ENCODE measurements around the gene ACCSL.

The ACCSL gene

DNA sequence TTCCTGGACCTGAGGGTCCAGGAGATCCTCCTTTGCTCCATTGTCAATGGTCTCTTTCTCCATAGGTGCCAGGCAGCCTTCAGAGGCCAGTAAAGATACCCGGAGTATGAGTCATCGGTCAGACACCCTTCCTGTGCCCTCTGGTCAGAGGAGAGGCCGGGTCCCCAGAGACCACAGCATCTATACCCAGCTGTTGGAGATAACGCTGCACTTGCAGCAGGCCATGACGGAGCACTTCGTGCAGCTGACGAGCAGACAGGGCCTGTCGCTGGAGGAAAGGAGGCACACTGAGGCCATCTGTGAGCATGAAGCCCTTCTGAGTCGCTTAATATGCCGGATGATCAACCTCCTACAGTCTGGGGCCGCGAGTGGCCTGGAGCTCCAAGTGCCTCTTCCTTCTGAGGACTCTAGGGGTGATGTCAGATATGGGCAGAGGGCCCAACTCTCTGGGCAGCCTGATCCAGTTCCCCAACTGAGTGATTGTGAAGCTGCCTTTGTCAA lies at the start of gene ACCSL:
Gene ACCSL (plus strand): TSS at position 51 of the 501 bp plus-strand sequence. CDS start 56 bp downstream, at position 107.
- no peaks in the 10 kb centered on the region for H3K36me3 Mint-ChIP-seq

DNA sequence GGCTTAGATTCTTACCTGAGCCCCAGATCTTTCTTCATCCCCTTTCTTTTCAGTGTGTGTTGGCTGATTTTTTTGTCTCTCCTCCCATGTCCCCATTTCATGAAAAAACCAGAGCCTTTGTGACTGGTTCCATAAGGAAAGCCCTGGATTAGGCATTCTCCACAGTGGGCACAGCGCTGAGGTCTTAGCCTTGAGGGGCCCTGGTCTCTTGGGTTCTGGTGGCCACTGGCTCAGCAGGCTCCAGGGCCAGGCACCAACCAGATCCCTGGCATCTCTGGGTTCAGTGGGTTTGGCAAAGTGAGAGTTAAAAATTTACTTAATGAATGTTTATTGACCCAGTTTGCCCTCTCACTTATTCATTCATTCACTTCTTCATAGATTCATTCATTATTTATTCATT lies 49.5 kb upstream of the ACCSL start:
- Mint-ChIP-seq H3K4me1 (no peaks in the 10 kb centered on the region), H3K4me3 (no peak overlapping the region), H3K36me3 (no peaks in the 10 kb centered on the region), H3K27ac (no peak overlapping the region), H3K9me3 (peaks cover 0 to 1% of the 10 kb centered on the region in 2 donors), H3K27me3 (peaks cover 6 to 18% of the 10 kb centered on the region in 2 donors)
- ATAC-seq (replicated peaks) (no peak), DNase-seq (no peak)

More for the DNA sequence above, at the start of gene ACCSL:
- no peak within 1 kb of the TSS for H3K4me3 Mint-ChIP-seq
- no peaks in the 10 kb centered on the region for H3K9me3 Mint-ChIP-seq
- no peak for ATAC-seq (replicated peaks)
- DNase-seq = no peak
- H3K27me3 Mint-ChIP-seq = peaks cover 19 to 30% of the 10 kb centered on the region in 2 donors
- no peaks in the 10 kb centered on the region for H3K4me1 Mint-ChIP-seq
- H3K27ac Mint-ChIP-seq = no peak within 1 kb of the TSS

DNA sequence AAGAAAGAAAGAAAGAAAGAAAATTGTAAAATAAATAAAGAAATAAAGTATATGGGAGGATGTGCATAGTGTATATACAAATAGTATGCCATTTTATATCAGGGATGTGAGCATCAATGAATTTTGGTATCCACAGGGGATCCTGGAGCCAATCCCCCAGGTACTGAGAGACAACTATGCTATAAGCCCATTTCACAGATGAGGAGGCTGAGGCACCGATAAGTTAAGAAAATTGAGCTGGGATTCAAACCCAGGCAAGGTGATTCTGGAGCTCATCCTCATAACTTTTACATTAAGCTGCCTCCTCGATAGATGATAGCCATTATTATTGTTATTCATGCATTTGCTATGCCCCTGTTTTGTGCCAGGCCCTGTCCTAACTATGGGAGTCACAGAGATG lies 47.0 kb upstream of the ACCSL start:
- no peaks in the 10 kb centered on the region for H3K36me3 Mint-ChIP-seq

DNA sequence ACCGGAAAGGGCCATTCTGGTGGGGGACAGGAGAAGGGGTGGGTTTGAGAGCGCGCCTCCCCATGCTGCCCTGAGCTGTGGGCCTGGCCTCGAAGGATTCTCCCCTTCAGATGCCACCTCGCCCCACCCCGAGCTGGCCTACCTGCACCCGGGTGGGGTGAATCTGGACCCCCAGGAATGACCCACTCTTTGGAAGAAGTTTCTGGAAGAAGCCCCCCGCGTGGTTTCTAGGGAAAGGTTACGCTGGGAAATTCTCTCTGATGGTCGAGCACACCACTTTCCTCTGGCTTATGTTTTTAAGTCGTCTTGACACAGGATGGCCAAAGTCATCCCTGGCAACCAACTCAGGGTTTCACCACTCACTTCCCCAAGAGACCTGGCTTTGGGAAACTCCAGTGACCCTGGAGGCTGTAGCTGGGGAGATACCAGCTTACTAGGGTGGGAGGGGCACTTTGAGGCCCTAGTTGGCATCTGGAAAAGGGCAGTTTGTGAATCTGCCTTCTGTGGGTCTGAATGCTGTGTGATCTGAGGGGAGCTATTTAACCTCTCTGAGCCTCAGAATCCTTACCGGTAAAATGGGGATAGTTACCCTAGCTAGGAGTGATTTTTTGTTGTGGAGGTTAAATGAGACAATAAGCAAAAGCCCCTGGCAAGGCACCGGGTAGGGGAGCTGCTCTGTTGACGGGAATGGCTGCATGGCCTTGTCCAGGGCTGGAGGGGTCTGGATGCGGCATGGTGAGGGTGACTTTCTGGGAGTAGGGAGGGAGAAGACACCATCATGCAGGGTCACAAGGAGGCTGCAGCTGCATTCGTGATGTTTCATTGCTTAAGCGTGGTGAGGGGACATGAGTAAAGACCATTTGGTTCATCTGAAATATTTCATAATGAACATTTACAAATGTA lies 45.3 kb upstream of the ACCSL start:
- H3K36me3 Mint-ChIP-seq = no peaks in the 10 kb centered on the region
- peaks cover 6 to 14% of the 10 kb centered on the region in 2 donors for H3K27me3 Mint-ChIP-seq
- H3K4me1 Mint-ChIP-seq = no peaks in the 10 kb centered on the region
- no peak for ATAC-seq (replicated peaks)
- no peaks in the 10 kb centered on the region for H3K9me3 Mint-ChIP-seq
- DNase-seq = no peak
- no peak overlapping the region for H3K27ac Mint-ChIP-seq
- no peak overlapping the region for H3K4me3 Mint-ChIP-seq

More for the DNA sequence above, 47.0 kb upstream of the ACCSL start:
- Mint-ChIP-seq H3K9me3 (no peaks in the 10 kb centered on the region), H3K27me3 (peaks cover 6 to 14% of the 10 kb centered on the region in 2 donors), H3K4me3 (no peak overlapping the region), H3K4me1 (no peaks in the 10 kb centered on the region), H3K27ac (no peak overlapping the region)
- DNase-seq = no peak
- ATAC-seq (replicated peaks) = no peak

DNA sequence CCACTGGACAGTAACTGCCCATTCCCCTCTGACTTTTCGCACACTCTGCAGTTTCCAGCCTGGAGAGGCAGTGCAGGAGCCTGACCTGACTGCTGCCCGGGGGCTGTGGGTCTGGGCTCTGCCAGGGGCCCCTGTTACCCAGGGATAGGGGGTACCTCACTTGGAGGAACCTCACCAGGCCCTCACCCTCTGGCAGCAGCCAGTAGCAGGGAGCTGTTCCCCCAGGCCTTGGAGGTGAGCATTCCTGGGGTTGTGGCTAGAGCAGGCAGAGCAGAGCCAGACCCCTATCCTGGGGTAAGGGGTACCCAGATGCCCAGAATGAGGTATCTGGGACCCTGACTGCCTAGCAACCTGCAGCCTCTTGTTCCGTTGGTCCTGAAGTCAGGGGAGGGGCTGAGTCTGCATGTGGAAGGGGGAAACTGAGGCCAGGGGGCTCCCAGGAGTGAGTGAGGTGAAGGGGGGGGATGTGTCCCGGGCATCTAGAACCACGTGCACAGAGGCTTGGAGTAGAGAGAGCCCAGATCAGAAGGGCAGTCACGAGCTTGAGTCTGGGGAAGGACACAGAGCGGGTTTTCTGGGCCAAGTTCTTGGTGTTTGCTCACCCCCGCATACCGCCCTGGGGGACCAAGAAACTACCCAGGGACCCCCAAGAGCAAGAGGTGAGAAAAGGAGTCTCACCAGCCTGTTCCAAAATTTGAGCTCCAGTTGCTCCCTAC lies 43.9 kb upstream of the ACCSL start:
- H3K4me1 Mint-ChIP-seq = no peaks in the 10 kb centered on the region
- H3K36me3 Mint-ChIP-seq = no peaks in the 10 kb centered on the region
- H3K27ac Mint-ChIP-seq = no peak overlapping the region
- DNase-seq (no peak), ATAC-seq (replicated peaks) (no peak)
- H3K4me3 Mint-ChIP-seq = no peak overlapping the region
- peaks cover 7 to 10% of the 10 kb centered on the region in 2 donors for H3K27me3 Mint-ChIP-seq
- H3K9me3 Mint-ChIP-seq = no peaks in the 10 kb centered on the region

DNA sequence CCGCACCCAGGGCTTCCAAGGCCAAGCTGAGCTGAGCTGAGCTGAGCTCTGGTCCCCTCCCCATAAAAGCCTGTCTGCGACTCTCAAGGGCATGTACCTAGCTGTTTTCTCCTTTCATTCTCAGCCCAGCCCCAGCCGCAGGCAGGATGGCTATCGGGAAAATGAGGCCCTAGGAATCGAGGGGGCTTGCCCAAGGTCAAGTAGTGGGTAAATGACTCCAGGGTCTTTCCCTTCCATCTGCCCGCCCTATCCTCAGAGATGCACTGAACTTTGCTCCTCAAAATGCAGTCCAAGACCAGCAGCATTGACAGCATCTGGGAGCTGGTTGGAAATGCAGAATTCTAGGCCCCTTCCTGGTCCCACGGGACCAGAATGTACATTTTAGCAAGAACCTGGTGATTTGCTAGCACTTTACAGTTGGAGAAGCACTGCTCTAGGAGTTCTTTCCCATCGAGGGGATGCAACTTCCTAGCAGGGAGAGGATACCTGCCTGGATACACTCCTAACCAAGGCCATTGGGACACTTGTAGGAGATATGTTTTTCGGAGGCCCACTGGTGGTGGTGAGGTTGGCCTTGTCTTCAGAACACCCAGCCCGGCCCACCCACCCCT lies 43.2 kb upstream of the ACCSL start:
- no peaks in the 10 kb centered on the region for H3K9me3 Mint-ChIP-seq

DNA sequence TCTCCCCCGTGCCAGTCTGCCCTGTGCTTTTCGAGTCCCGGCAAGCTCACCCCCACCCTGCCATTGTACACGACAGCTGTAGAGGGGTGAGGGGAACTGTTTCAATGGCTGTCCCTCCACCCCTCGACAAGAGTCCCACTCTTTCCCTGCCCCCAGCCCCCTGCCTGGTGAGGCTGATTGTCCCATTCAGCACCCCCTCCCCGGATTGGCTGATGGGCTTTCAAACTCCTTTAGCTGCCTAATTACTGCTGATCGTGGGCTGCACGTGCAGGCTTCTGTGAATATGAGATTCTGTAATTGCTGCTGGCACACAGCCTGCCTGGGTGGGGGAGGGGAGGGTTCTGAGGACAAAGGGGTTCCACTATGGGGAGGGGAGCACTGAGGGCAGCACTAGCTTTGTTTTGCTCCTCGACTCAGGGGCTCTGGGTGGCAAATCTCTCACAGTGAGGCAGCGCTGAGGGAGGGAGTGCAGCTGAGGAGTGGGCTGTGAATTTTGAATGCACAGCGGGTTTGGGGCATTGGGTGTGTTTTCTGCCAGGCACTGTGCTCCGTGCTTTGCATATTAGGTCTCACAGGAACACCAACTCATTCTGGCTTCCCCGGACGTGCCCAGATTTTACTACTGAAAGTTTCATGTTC lies 42.6 kb upstream of the ACCSL start:
- no peaks in the 10 kb centered on the region for H3K4me1 Mint-ChIP-seq
- H3K36me3 Mint-ChIP-seq = no peaks in the 10 kb centered on the region
- peaks cover 10 to 12% of the 10 kb centered on the region in 2 donors for H3K27me3 Mint-ChIP-seq
- H3K9me3 Mint-ChIP-seq = no peaks in the 10 kb centered on the region
- H3K27ac Mint-ChIP-seq = no peak overlapping the region
- H3K4me3 Mint-ChIP-seq = no peak overlapping the region
- ATAC-seq (replicated peaks) = no peak
- DNase-seq = no peak

More for the DNA sequence above, 43.2 kb upstream of the ACCSL start:
- DNase-seq = no peak
- Mint-ChIP-seq H3K4me3 (no peak overlapping the region), H3K27me3 (peaks cover 10 to 12% of the 10 kb centered on the region in 2 donors), H3K36me3 (no peaks in the 10 kb centered on the region), H3K4me1 (no peaks in the 10 kb centered on the region), H3K27ac (no peak overlapping the region)
- ATAC-seq (replicated peaks) = no peak

DNA sequence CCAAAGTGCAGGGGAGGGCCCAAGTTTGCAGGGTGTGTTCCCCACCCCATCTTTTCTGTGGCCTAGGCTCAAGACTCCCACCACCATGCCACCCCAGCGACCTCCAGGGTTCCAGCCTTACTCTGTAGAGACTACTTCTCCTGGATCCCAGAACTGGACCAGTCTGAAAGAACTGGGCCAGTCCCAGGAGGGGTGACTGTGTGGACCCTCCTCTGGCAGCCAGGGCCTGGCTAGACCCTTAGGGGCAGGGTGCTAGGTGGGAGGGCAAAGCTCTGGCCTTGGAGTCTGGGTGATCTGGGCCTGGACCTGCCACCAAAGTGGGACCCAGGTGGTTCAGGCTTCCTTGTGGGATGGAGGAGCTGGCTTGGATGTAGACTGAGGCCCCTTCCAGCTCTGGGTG lies 41.8 kb upstream of the ACCSL start:
- no peak overlapping the region for H3K27ac Mint-ChIP-seq
- DNase-seq = no peak
- H3K4me3 Mint-ChIP-seq = no peak overlapping the region
- peaks cover 10 to 19% of the 10 kb centered on the region in 2 donors for H3K27me3 Mint-ChIP-seq
- H3K4me1 Mint-ChIP-seq = no peaks in the 10 kb centered on the region
- no peaks in the 10 kb centered on the region for H3K36me3 Mint-ChIP-seq
- no peaks in the 10 kb centered on the region for H3K9me3 Mint-ChIP-seq
- ATAC-seq (replicated peaks) = no peak

DNA sequence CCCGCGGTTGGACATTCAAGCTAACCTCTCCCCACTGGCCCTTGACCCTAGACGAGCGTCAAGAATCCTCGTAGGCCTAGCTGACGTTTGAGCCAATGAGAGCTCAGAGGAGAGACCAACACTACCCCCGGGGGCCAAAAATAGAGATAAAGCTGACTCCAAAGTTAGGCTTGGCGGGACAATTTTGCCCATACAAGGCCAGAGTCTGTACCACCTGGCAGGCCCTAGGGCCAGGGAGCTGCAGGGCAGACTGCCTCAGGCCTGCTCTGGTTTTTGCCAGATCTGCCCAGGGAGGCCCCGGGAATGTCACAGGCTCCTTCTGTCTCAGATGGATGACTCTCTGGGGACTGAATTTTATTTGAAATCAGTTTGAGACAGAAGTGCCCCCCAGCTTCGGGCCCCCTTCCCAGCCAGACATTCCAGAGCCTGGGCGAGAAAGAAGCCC lies 40.8 kb upstream of the ACCSL start:
- peaks cover 8 to 21% of the 10 kb centered on the region in 2 donors for H3K27me3 Mint-ChIP-seq
- DNase-seq (no peak), ATAC-seq (replicated peaks) (no peak)
- H3K4me3 Mint-ChIP-seq = no peak overlapping the region
- no peaks in the 10 kb centered on the region for H3K4me1 Mint-ChIP-seq
- H3K9me3 Mint-ChIP-seq = no peaks in the 10 kb centered on the region
- no peaks in the 10 kb centered on the region for H3K36me3 Mint-ChIP-seq
- no peak overlapping the region for H3K27ac Mint-ChIP-seq

DNA sequence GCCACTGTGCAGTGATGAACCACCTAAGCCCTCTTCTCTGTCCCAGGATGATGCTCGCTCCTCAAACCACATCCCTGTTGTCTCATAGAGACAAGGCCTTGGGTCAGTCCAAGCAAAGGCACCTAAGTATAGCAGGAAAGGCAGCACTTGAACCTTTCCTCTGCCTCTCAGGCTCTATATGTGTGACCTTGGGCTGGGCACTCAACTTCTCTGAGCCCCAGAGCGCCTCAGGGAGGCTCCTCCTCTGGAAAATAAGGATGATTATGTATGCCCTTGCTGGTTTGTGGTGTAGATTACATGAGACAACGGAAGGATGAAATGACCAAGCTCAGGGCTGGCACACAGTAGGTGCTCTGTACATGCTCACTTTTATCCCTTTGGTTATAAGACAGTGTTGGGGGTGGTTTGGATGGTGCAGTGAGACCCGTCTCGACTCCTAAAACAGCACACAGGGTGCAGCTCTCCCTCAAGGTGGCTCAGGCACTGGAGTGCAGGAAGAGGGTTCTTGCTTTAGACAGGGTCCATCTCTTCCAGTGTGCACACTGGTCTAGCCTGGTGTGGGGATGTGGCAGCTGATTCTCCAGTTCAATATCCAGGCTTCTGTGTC lies 40.2 kb upstream of the ACCSL start:
- Mint-ChIP-seq H3K27me3 (peaks cover 8 to 21% of the 10 kb centered on the region in 2 donors), H3K9me3 (no peaks in the 10 kb centered on the region), H3K27ac (no peak overlapping the region), H3K4me1 (no peaks in the 10 kb centered on the region), H3K4me3 (no peak overlapping the region), H3K36me3 (no peaks in the 10 kb centered on the region)
- no peak for DNase-seq
- ATAC-seq (replicated peaks) = no peak

DNA sequence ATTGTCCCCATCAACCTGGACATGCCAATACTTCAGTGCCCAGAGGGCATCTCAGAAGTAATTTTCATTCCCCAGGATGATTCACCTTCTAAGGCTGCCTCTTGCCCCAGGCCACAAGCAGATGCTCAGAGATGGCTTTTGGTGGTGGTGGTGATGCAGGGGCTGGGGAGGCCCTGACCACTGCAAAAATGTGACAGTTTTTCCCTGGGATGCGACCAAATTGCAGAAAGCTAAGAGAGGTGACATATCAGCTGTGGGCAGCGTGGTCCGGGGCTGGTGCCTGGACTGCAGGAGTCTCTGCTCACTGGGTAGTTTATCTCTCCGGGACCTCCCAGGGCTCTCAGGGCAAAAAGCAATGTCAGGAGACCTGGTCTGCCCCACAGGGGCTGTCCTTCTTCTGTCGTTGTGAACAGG lies 39.7 kb upstream of the ACCSL start:
- Mint-ChIP-seq H3K4me3 (no peak overlapping the region), H3K36me3 (no peaks in the 10 kb centered on the region), H3K27me3 (peaks cover 4 to 21% of the 10 kb centered on the region in 2 donors), H3K27ac (no peak overlapping the region), H3K9me3 (no peaks in the 10 kb centered on the region), H3K4me1 (no peaks in the 10 kb centered on the region)
- ATAC-seq (replicated peaks) = no peak
- DNase-seq = no peak

DNA sequence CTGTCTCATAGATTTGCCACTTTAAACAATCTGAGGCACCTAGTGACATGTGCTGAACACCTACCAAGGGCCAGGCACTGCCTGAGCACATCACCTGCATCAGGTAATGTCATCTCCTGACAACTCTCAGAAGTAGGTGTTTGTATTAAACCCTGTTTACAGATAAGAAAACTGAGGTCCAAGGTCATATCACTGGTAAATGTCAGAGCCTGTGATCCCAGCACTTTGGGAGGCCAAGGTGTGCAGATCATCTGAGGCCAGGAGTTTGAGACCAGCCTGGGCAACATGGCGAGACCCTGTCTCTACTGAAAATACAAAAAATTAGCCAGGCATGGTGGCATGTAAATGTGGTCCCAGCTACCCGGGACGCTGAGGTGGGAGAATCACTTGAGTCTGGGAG lies 39.1 kb upstream of the ACCSL start:
- DNase-seq (no peak), ATAC-seq (replicated peaks) (no peak)
- H3K27ac Mint-ChIP-seq = no peak overlapping the region
- no peaks in the 10 kb centered on the region for H3K4me1 Mint-ChIP-seq
- H3K36me3 Mint-ChIP-seq = no peaks in the 10 kb centered on the region
- no peak overlapping the region for H3K4me3 Mint-ChIP-seq
- H3K27me3 Mint-ChIP-seq = peaks cover 4 to 21% of the 10 kb centered on the region in 2 donors
- no peaks in the 10 kb centered on the region for H3K9me3 Mint-ChIP-seq

DNA sequence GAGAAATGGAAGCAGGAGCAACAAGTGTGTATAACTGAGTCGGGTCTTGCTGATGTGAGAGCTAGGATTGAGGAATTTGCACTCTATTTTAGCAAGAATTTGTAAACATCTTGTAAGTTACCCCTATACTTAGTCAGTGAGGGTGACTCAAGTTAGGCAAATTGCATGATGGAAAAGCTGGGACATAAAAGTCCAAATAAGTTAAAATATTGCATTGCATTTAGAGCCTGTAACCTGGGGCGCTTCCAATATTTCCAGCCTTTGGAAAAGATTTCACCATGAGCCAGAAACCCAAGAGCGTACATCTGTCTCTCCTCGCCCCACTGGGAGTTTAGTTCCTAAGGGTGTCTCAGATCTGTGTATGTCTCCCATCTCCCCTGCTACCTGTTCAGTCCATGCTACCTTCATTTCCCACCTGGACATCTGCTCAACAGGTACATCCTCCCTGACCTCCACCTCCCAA lies 37.0 kb upstream of the ACCSL start:
- Mint-ChIP-seq H3K27ac (no peak overlapping the region), H3K27me3 (peaks cover 4 to 21% of the 10 kb centered on the region in 2 donors), H3K36me3 (no peaks in the 10 kb centered on the region), H3K9me3 (no peaks in the 10 kb centered on the region), H3K4me1 (no peaks in the 10 kb centered on the region), H3K4me3 (no peak overlapping the region)
- DNase-seq = no peak
- ATAC-seq (replicated peaks) = no peak
